Astrocyte of the cerebellum (primary cell): ENCODE results near the gene ATP2C2.

ENCODE experiments used
- DNase-seq: peaks from one replicate; pipeline ENCODE4 v3.0.0-alpha.2; 2011; ENCODE audit warnings: low read depth
- H3K4me3 ChIP-seq: 2 replicates; pipeline ENCODE4 v1.5.1; 2011; ENCODE audit warnings: mild to moderate bottlenecking, low read depth, low read length, moderate library complexity
- in situ Hi-C: cut with HindIII; loops from 2 replicates; pipeline ENCODE4 v1.10.0; 2017; ENCODE audit warnings: low sequenced_read_pairs
- TF ChIP-seq, protein P1 (sequence below): IDR thresholded peaks from 2 replicates; pipeline ENCODE4 v1.5.1; 2012; ENCODE audit warnings: low read length, low read depth, moderate library complexity, mild to moderate bottlenecking; ENCODE audit errors: missing control alignments

ATP2C2 gene

DNA sequence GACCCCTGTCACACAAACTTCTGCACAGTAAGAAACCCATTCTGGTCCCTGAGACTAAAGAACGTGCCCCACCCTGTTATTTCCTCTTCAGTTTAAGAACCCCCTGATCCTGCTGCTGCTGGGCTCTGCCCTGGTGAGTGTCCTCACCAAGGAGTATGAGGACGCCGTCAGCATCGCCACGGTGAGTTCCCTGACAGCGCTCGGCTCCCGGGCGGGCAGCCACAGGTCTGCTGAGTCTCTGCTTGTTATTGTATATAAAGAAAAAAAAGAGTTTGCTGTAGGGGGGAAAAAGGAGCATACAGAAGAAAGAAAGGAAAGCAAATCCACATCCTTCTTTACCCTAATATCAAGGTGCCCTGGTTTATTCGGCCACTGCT, 40.0 kb downstream of the ATP2C2 start:
- TF ChIP-seq, protein P1, sequence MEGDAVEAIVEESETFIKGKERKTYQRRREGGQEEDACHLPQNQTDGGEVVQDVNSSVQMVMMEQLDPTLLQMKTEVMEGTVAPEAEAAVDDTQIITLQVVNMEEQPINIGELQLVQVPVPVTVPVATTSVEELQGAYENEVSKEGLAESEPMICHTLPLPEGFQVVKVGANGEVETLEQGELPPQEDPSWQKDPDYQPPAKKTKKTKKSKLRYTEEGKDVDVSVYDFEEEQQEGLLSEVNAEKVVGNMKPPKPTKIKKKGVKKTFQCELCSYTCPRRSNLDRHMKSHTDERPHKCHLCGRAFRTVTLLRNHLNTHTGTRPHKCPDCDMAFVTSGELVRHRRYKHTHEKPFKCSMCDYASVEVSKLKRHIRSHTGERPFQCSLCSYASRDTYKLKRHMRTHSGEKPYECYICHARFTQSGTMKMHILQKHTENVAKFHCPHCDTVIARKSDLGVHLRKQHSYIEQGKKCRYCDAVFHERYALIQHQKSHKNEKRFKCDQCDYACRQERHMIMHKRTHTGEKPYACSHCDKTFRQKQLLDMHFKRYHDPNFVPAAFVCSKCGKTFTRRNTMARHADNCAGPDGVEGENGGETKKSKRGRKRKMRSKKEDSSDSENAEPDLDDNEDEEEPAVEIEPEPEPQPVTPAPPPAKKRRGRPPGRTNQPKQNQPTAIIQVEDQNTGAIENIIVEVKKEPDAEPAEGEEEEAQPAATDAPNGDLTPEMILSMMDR, result no peak
- in situ Hi-C loops, result no loop called here

DNA sequence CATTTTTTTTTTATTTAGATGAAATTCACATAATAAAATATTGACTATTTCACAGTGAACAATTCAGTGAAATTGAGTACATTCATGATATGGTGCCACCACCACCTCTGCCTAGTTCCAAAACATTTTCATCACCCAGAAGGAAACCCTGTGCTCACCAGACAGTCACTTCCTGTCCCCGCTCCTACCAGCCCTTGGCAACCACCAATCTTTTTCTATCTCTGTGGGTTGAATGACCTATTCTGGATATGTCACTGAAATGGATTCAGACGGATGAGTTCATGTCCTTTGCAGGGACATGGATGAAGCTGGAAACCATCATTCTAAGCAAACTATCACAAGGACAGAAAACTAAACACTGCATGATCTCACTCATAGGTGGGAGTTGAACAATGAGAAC, 40.5 kb downstream of the ATP2C2 start:
- TF ChIP-seq, protein P1, result no peak
- no peak for DNase-seq
- H3K4me3 ChIP-seq, result no peak overlapping the region
- in situ Hi-C loops, result no loop called here

More for the DNA sequence above, 40.0 kb downstream of the ATP2C2 start:
- H3K4me3 ChIP-seq, result no peak overlapping the region
- DNase-seq, result no peak

DNA sequence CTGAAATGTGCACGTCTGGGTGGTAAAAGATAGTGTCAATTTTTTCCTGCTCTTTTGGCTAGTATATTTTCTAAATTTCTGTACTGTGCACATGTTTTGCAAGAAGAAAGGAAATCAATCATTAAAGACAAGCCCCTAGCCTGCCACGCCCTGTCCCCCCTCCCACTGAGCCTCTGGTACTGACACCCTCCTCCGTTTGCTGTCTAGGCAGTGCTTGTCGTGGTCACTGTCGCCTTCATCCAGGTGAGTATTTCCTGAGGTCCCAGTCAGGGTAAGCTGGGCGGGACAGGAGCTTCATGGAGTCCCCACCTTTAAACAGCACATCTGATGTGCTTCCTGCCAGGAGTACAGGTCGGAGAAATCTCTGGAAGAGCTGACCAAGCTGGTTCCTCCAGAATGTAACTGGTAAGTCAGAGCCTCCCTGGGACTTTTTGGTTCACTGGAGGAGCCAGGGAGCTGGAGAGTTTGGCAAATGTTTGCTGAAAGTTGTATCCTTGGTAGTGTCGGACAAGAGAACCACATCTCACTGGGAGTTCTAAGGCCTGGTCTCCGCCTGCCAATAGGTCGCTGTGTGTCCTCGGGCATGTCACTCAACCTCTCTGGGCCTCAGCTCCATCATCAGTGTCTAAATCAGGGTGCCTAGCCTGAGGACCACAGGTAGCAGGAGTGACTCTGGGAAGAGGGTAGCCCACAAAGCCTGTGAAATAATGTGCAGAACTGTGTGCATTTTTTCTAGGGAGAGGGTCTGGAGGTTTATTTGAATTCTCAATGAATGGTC, 42.2 kb downstream of the ATP2C2 start:
- no peak for DNase-seq
- in situ Hi-C loops, result loop anchor here (5.0 kb wide), 1 partner anchor 38 kb away; no protein-coding TSS in a partner anchor
- no peak overlapping the region for H3K4me3 ChIP-seq
- TF ChIP-seq, protein P1, result no peak

DNA sequence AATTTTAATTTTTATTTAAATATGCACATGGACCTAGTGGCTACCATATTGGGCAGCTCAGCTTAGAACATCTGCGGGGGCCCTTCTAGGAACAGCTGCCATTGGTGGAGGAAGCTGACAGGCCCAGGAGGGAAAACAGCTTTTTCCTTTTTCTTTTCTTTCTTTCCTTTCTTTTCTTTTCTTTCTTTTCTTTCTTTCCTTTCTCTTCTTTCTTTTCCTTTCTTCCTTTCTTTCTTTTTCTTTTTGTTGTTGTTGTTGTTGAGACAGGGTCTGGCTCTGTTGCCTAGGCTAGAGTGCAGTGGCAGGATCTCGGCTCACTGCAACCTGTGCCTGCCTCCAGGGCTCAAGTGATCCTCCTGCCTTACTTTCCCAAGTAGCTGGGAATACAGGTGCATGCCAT, 43.4 kb downstream of the ATP2C2 start:
- in situ Hi-C loops, result loop anchor here (5.0 kb wide), 1 partner anchor 39 kb away; no protein-coding TSS in a partner anchor
- no peak overlapping the region for H3K4me3 ChIP-seq
- TF ChIP-seq, protein P1, result no peak
- DNase-seq, result no peak

DNA sequence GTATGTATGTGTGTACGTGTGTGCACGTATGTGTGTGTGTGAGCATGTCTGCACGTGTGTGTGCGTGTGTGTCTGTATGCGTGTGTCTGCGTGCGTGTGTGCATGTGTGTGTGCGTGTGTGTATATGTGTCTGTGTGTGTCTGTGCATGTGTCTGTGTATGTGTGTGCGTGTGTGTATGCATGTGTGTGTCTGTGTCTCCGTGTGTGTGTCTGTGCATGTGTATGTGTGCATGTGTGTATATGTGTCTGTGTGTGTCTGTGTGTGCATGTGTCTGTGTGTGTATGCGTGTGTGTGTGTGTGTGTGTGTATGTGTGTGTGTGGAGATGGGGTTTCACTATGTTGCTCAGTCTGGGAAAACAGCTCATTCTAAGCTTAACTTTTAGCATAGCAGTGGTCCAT, 43.9 kb downstream of the ATP2C2 start:
- H3K4me3 ChIP-seq, result no peak overlapping the region
- in situ Hi-C loops, result loop anchor here (5.0 kb wide), 1 partner anchor 40 kb away; no protein-coding TSS in a partner anchor
- TF ChIP-seq, protein P1, result no peak

DNA sequence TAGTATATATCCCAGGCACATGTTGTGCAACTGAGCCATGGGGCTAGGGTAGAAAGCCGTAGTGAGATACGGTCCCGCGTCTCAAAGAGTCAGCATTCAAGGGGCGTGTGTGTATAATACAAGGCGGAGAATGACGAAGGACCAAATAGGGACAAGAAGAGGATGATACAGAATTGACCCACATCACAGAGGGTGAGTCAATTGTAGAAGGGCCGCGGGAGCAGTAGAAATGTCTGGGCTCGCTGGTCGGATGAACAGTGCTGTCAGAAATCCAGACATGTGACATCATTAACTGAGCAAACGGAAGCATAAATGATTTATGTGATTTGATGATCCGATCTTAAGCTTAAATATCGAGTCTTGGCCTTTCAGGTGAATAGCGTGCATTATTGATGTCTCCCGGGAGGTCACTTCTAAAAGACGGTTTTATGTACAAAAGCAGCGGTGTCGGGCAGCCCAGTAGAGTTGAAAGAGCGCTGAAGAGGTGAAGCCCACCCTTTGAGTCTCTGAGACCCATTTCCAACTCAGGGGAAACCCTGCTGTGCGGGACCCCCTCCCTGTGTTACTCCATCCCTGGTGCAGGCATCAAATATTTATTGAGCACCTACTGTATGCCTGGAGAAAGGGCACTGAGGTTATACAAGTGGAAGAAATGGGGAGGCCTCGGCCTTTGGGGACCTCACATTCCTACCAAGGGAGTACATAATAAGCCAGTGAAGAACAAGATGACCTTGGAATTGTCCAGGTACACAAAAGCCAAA, 45.1 kb downstream of the ATP2C2 start:
- DNase-seq, result no peak
- TF ChIP-seq, protein P1, result no peak
- in situ Hi-C loops, result loop anchor here (5.0 kb wide), 1 partner anchor 41 kb away; no protein-coding TSS in a partner anchor
- no peak overlapping the region for H3K4me3 ChIP-seq

More for the DNA sequence above, 43.9 kb downstream of the ATP2C2 start:
- DNase-seq, result no peak
